Esophagus muscularis mucosa (tissue), 4 donors: ENCODE measurements around the gene SPRYD7. TPM values are rescaled to one million over a fixed set of nuclear protein-coding genes. Genes with fewer than 3 reads are reported as not detected.

ENCODE experiments used
- DNase-seq: peaks from one replicate; pipeline ENCODE4 v3.0.0-alpha.2; 2017; ENCODE audit errors: extremely low spot score
- H3K27ac ChIP-seq, 4 donors: fragments of 200-600 bp; sonication (generic); replicated peaks in 1 of 4; 1 replicate in 3 of 4; 2 replicates in 1 of 4; pipeline ENCODE4 v1.5.1; 2016 to 2019; ENCODE audit warnings: mild to moderate bottlenecking in 1 of 4
- H3K27me3 ChIP-seq, 4 donors: fragments of 200-600 bp; sonication (generic); one replicate each; pipeline versions ENCODE4 v1.5.1 to v1.6.0; 2016 to 2019
- H3K36me3 ChIP-seq, 4 donors: fragments of 200-600 bp; sonication (generic); one replicate each; pipeline ENCODE4 v1.5.1; 2016 to 2019
- H3K4me1 ChIP-seq, 4 donors: fragments of 200-600 bp; sonication (generic); one replicate each; pipeline ENCODE4 v1.5.1; 2016 to 2019
- H3K4me3 ChIP-seq, 4 donors: fragments of 200-600 bp; sonication (generic); 1 replicate in 2 of 4; 2 replicates in 2 of 4; pipeline ENCODE4 v1.5.1; 2016 to 2019; ENCODE audit warnings: mild to moderate bottlenecking in 4 of 4, moderate library complexity in 1 of 4
- H3K9me3 ChIP-seq, 4 donors: fragments of 200-600 bp; sonication (generic); 1 replicate in 3 of 4; 2 replicates in 1 of 4; pipeline ENCODE4 v1.5.1; 2016 to 2019
- CTCF ChIP-seq, 3 experiments: fragments of 200-600 bp in 2 of 3; fragments of 450-650 bp in 1 of 3; sonication (generic) in 2 of 3; IDR thresholded peaks; one replicate each; pipeline ENCODE4 v1.5.1; 2017 to 2019; ENCODE audit warnings: antibody characterized with exemption in 3 of 3, mild to moderate bottlenecking in 2 of 3, moderate library complexity in 1 of 3
- EP300 ChIP-seq: sonication (generic); formaldehyde crosslinking; IDR thresholded peaks from one replicate; pipeline ENCODE4 v1.6.1; 2017; ENCODE audit warnings: antibody characterized with exemption
- POLR2A ChIP-seq: fragments of 450-650 bp; IDR thresholded peaks from one replicate; pipeline ENCODE4 v1.6.1; 2017; ENCODE audit warnings: antibody characterized with exemption, moderate library complexity, mild to moderate bottlenecking, low read depth
- POLR2AphosphoS5 ChIP-seq, 2 donors: sonication (generic); formaldehyde crosslinking; IDR thresholded peaks; one replicate each; pipeline ENCODE4 v1.6.1; 2017; ENCODE audit warnings: antibody characterized with exemption in 2 of 2
- WGBS: methylation state at CpG from one replicate; pipeline ENCODE4 v1.1.5; 2018; 5-methylcytosine and 5-hydroxymethylcytosine counted together
- intact Hi-C: fragments of 100-400 bp; cut with DNase I; formaldehyde crosslinking; loops from one replicate; pipeline ENCODE4 v1.15.1; 2023
- total RNA-seq, 4 donors: library from RNA; depleted of rRNA; stranded (reverse); fragments of >200 nt; gene quantifications; one replicate each; pipeline versions ENCODE4 v1.1.0 to v1.2.1, GENCODE V29; 2016

The SPRYD7 gene
- total RNA-seq, 4 donors from 2014 or later = 10.9 to 18.8 (median 15.0) TPM

GRCh38 chr13:49890376-49890775 lies 45.8 kb downstream of the SPRYD7 start:
- Histone ChIP-seq H3K4me3 (no peak overlapping the region), H3K9me3 (no peaks in the 10 kb centered on the region), H3K27me3 (no peaks in the 10 kb centered on the region), H3K27ac (no peak overlapping the region), H3K36me3 (no peaks in the 10 kb centered on the region), H3K4me1 (no peaks in the 10 kb centered on the region)
- DNase-seq = no peak
- WGBS = 96% methylated on average over 15 of the region's 15 CpGs
- TF ChIP-seq CTCF (IDR thresholded peaks at IDR 0.05) (no peak), POLR2AphosphoS5 (IDR thresholded peaks at IDR 0.05) (no peak), POLR2A (no peak), EP300 (no peak)
- intact Hi-C loops = no loop called here

- Histone ChIP-seq H3K4me3 (no peak overlapping the region), H3K36me3 (no peaks in the 10 kb centered on the region), H3K4me1 (no peaks in the 10 kb centered on the region), H3K27me3 (no peaks in the 10 kb centered on the region), H3K9me3 (peaks cover 0 to 18% (median 2%) of the 10 kb centered on the region in 4 donors), H3K27ac (no peak overlapping the region)
- WGBS = 97% methylated on average over 3 of the region's 3 CpGs
- intact Hi-C loops = no loop called here
- TF ChIP-seq EP300 (no peak), POLR2A (no peak), POLR2AphosphoS5 (IDR thresholded peaks at IDR 0.05) (no peak), CTCF (IDR thresholded peaks at IDR 0.05) (no peak)
- no peak for DNase-seq
These were observed 57.5 kb downstream of the SPRYD7 start for GRCh38 chr13:49878682-49879081.

- 90% methylated on average over 3 of the region's 3 CpGs for WGBS
- H3K27ac ChIP-seq = no peak overlapping the region
- TF ChIP-seq CTCF (IDR thresholded peaks at IDR 0.05) (no peak), EP300 (no peak), POLR2AphosphoS5 (IDR thresholded peaks at IDR 0.05) (no peak), POLR2A (no peak)
- H3K36me3 ChIP-seq = no peaks in the 10 kb centered on the region
- peaks cover 0 to 18% (median 2%) of the 10 kb centered on the region in 4 donors for H3K9me3 ChIP-seq
- intact Hi-C loops = no loop called here
- no peak overlapping the region for H3K4me3 ChIP-seq
- no peak for DNase-seq
- H3K4me1 ChIP-seq = no peaks in the 10 kb centered on the region
- no peaks in the 10 kb centered on the region for H3K27me3 ChIP-seq
These were observed 58.4 kb downstream of the SPRYD7 start for GRCh38 chr13:49877629-49878218.

- Histone ChIP-seq H3K9me3 (peaks cover 0 to 12% (median 2%) of the 10 kb centered on the region in 4 donors), H3K27me3 (no peaks in the 10 kb centered on the region), H3K27ac (no peak overlapping the region), H3K4me1 (no peaks in the 10 kb centered on the region), H3K4me3 (no peak overlapping the region), H3K36me3 (no peaks in the 10 kb centered on the region)
- DNase-seq = no peak
- intact Hi-C loops = no loop called here
- TF ChIP-seq POLR2A (no peak), POLR2AphosphoS5 (IDR thresholded peaks at IDR 0.05) (no peak), CTCF (IDR thresholded peaks at IDR 0.05) (no peak), EP300 (no peak)
- WGBS = 79% methylated on average over 3 of the region's 3 CpGs
These were observed 61.7 kb downstream of the SPRYD7 start for GRCh38 chr13:49874430-49874829.

GRCh38 chr13:49869519-49869918 lies 66.6 kb downstream of the SPRYD7 start:
- no peak overlapping the region for H3K27ac ChIP-seq
- DNase-seq = no peak
- no peaks in the 10 kb centered on the region for H3K27me3 ChIP-seq
- WGBS = 45% methylated on average over 3 of the region's 3 CpGs
- H3K9me3 ChIP-seq = peaks cover 0 to 1% (median 0%) of the 10 kb centered on the region in 4 donors
- no peak overlapping the region for H3K4me3 ChIP-seq
- H3K36me3 ChIP-seq = no peaks in the 10 kb centered on the region
- intact Hi-C loops = loop anchor here (5.0 kb wide), 1 partner anchor 63 kb away; no protein-coding TSS in a partner anchor
- no peaks in the 10 kb centered on the region for H3K4me1 ChIP-seq
- TF ChIP-seq CTCF (IDR thresholded peaks at IDR 0.05) (peak in 1 of 3 experiments; percentile 32), EP300 (no peak), POLR2AphosphoS5 (IDR thresholded peaks at IDR 0.05) (no peak), POLR2A (no peak)
